Sigmoid colon (tissue), 7 donors: ENCODE results near the gene NT5DC1. TPM values are rescaled to one million over a fixed set of nuclear protein-coding genes. Genes with fewer than 3 reads are reported as not detected.

Experiments
- DNase-seq: peaks from one replicate; pipeline ENCODE4 v3.0.0-alpha.2; 2019
- H3K27ac ChIP-seq, 4 donors: fragments of 200-600 bp; sonication (generic); one replicate each; pipeline ENCODE4 v1.5.1; 2016 to 2019; ENCODE audit warnings: mild to moderate bottlenecking in 1 of 4
- H3K27me3 ChIP-seq, 3 donors: fragments of 200-600 bp; sonication (generic); one replicate each; pipeline ENCODE4 v1.5.1; 2019; ENCODE audit warnings: mild to moderate bottlenecking in 1 of 3
- H3K36me3 ChIP-seq, 4 donors: fragments of 200-600 bp; sonication (generic); one replicate each; pipeline ENCODE4 v1.5.1; 2016 to 2019
- H3K4me1 ChIP-seq, 4 donors: fragments of 200-600 bp; sonication (generic); one replicate each; pipeline ENCODE4 v1.5.1; 2017 to 2019
- H3K4me3 ChIP-seq, 4 donors: fragments of 200-600 bp; sonication (generic); one replicate each; pipeline ENCODE4 v1.5.1; 2017 to 2019; ENCODE audit warnings: mild to moderate bottlenecking in 2 of 4, moderate library complexity in 1 of 4
- H3K9me3 ChIP-seq, 4 donors: fragments of 200-600 bp in 3 of 4; sonication (generic) in 3 of 4; one replicate each; pipeline versions ENCODE4 v1.5.1 to v1.6.1; 2013 to 2019
- CTCF ChIP-seq, 4 experiments: fragments of 450-650 bp in 3 of 4; fragments of 200-600 bp in 1 of 4; IDR thresholded peaks; one replicate each; pipeline ENCODE4 v1.5.1; 2016 to 2019; ENCODE audit warnings: antibody characterized with exemption in 4 of 4, mild to moderate bottlenecking in 3 of 4, moderate library complexity in 2 of 4
- EP300 ChIP-seq, 4 donors: sonication (generic); formaldehyde crosslinking; IDR thresholded peaks; one replicate each; pipeline ENCODE4 v1.6.1; 2017; ENCODE audit warnings: antibody characterized with exemption in 4 of 4
- POLR2A ChIP-seq, 2 donors: fragments of 450-650 bp; IDR thresholded peaks; one replicate each; pipeline ENCODE4 v1.6.1; 2016; ENCODE audit warnings: antibody characterized with exemption in 2 of 2, mild to moderate bottlenecking in 2 of 2, moderate library complexity in 2 of 2
- POLR2AphosphoS5 ChIP-seq, 4 donors: sonication (generic); formaldehyde crosslinking; IDR thresholded peaks; one replicate each; pipeline ENCODE4 v1.6.1; 2017; ENCODE audit warnings: antibody characterized with exemption in 4 of 4
- WGBS, 2 donors: extraction: QIAGEN DNeasy Blood & Tissue Kit; methylation state at CpG; one replicate each; pipeline ENCODE4 v1.1.7; 2013; 5-methylcytosine and 5-hydroxymethylcytosine counted together
- intact Hi-C: fragments of 100-400 bp; cut with DNase I; formaldehyde crosslinking; loops from one replicate; pipeline ENCODE4 v1.15.1; 2023
- polyA plus RNA-seq, 3 donors: library from polyadenylated mRNA; stranded (reverse); fragments of 200-250 nt; gene quantifications; one replicate each; pipeline ENCODE4 v1.2.3, GENCODE V29; 2013
- total RNA-seq, 4 donors: library from RNA; depleted of rRNA; stranded (reverse); fragments of >200 nt; gene quantifications; one replicate each; pipeline ENCODE4 v1.1.0, GENCODE V29; 2016
- donor health status: healthy with polysubstance abuse.
- donor health status: Bipolar disorder and iron deficiency.
- donor health status: healthy.

The NT5DC1 gene
- total and polyA plus RNA-seq, 7 donors, result 8.2 to 21.7 (median 9.9) TPM

DNA sequence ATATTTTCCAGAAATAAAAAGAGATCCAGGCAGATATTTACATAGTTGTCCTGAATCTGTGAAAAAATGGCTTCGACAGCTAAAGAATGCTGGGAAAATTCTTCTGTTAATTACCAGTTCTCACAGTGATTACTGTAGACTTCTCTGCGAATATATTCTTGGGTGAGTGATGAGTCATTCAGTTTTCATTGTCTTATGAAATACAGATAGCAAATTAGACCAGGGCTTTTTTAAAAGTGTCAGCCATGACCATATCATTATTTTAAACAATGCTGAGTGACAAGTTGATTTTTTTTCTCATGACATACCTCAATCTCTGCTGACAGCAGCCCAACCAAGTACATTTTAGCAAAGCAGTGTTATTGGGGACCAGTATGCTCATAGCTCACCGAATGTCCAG is 120.4 kb downstream of the NT5DC1 start:
- Histone ChIP-seq H3K4me1 (no peaks in the 10 kb centered on the region), H3K27ac (no peak overlapping the region), H3K9me3 (no peaks in the 10 kb centered on the region), H3K4me3 (no peak overlapping the region), H3K27me3 (no peaks in the 10 kb centered on the region), H3K36me3 (peaks cover 0 to 12% (median 0%) of the 10 kb centered on the region in 4 donors)
- intact Hi-C loops, result no loop called here
- WGBS, 2 donors, result 84 to 87% methylated on average over 3 of the region's 3 CpGs
- TF ChIP-seq CTCF (IDR thresholded peaks at IDR 0.05), result no peak
- no peak for TF ChIP-seq POLR2A (IDR thresholded peaks at IDR 0.05)
- no peak for TF ChIP-seq EP300 (IDR thresholded peaks at IDR 0.05)
- no peak for TF ChIP-seq POLR2AphosphoS5 (IDR thresholded peaks at IDR 0.05)
- no peak for DNase-seq

DNA sequence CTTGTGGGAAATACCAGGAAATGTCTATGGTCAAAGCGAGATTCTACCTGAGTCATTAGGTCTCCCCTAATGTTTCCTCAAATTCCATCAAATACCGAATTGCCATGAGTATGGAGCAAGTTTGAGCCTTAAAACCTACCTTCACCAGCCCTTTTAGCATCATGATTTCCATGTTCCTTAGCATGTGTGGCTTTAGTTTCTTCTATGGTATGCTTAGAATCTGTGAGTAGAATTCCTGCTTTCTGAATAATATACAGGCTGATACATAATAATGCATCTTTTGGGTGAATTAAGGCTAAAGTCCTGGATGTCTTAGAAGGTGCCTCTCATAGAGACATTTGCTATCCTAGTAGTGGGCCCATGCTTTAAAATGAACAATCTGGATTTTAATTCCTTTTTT is 121.3 kb downstream of the NT5DC1 start:
- H3K4me3 ChIP-seq, result no peak overlapping the region
- H3K4me1 ChIP-seq, result no peaks in the 10 kb centered on the region
- WGBS, 2 donors, result 94% methylated on average over 2 of the region's 2 CpGs
- H3K36me3 ChIP-seq, result peaks cover 0 to 12% (median 0%) of the 10 kb centered on the region in 4 donors
- no peak overlapping the region for H3K27ac ChIP-seq
- no peak for TF ChIP-seq POLR2AphosphoS5 (IDR thresholded peaks at IDR 0.05)
- TF ChIP-seq CTCF (IDR thresholded peaks at IDR 0.05), result no peak
- no peak for TF ChIP-seq EP300 (IDR thresholded peaks at IDR 0.05)
- no peak for TF ChIP-seq POLR2A (IDR thresholded peaks at IDR 0.05)
- DNase-seq, result no peak
- H3K9me3 ChIP-seq, result no peaks in the 10 kb centered on the region
- H3K27me3 ChIP-seq, result no peaks in the 10 kb centered on the region
- intact Hi-C loops, result no loop called here

DNA sequence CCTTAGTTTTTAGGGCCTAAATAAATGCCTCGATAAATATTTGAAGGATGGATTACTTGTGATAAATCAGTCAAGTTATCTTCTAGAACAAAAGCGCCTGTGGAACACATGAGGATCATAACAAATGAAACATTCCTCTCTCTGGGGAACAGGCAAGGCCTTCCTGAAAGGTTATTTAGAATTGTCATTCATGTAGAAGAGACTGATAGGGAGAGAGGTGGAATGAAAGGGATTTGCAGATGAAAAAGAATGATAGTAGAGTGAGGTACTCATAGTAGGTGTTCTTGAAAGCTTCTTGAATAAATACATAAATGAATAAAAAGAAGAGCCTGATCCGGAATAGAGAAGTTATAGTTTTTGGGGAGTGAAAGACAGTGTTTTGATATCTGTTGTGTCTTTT is 122.7 kb downstream of the NT5DC1 start:
- Histone ChIP-seq H3K27ac (no peak overlapping the region), H3K4me1 (no peaks in the 10 kb centered on the region), H3K4me3 (no peak overlapping the region), H3K27me3 (no peaks in the 10 kb centered on the region), H3K9me3 (no peaks in the 10 kb centered on the region), H3K36me3 (peaks cover 0 to 12% (median 0%) of the 10 kb centered on the region in 4 donors)
- WGBS, 2 donors, result 92 to 94% methylated on average over 3 of the region's 3 CpGs
- intact Hi-C loops, result no loop called here
- DNase-seq, result no peak
- TF ChIP-seq CTCF (IDR thresholded peaks at IDR 0.05) (no peak), EP300 (IDR thresholded peaks at IDR 0.05) (no peak), POLR2AphosphoS5 (IDR thresholded peaks at IDR 0.05) (no peak)

GRCh38 chr6:116229287-116229913 is 128.7 kb downstream of the NT5DC1 start:
- H3K36me3 ChIP-seq, result no peaks in the 10 kb centered on the region
- TF ChIP-seq POLR2AphosphoS5 (IDR thresholded peaks at IDR 0.05) (peak in 1 of 4 donors; percentile 34), EP300 (IDR thresholded peaks at IDR 0.05) (no peak)
- no peaks in the 10 kb centered on the region for H3K9me3 ChIP-seq
- intact Hi-C loops, result loop anchor here (1.0 kb wide), 1 partner anchor 25 kb away; the partner anchor contains the start of gene TSPYL4
- DNase-seq, result peak; percentile 96
- H3K4me3 ChIP-seq, result peak overlapping the region; percentile 11 to 44 (median 32)
- peak overlapping the region in 3 of 4 donors; percentile 41 to 60 (median 57) for H3K27ac ChIP-seq
- H3K27me3 ChIP-seq, result no peaks in the 10 kb centered on the region
- no peaks in the 10 kb centered on the region for H3K4me1 ChIP-seq
- 83 to 93% methylated on average over 17 of the region's 17 CpGs for WGBS, 2 donors

DNA sequence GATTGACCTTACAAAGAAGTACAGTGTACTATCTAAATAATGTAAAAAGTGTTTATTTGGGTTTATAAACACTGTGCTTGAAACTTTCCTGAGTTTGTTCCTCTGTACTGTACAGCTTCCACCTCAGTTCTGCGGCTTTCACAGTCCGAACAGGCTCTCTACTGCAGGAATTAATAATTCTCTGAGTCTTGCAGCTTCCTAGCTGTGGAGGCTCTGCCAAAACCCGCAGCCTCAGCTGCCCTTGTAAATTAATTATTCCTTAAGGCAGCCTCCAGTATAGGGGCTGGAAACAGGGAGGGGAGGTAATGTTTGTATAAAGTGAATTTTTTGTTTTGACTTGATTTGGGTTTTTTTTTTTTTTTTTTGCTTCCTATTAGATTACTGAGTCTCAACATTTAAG is 134.0 kb downstream of the NT5DC1 start:
- no peaks in the 10 kb centered on the region for H3K4me1 ChIP-seq
- intact Hi-C loops, result no loop called here
- no peaks in the 10 kb centered on the region for H3K27me3 ChIP-seq
- 80 to 87% methylated on average over 3 of the region's 3 CpGs for WGBS, 2 donors
- H3K27ac ChIP-seq, result no peak overlapping the region
- no peak for DNase-seq
- no peak overlapping the region for H3K4me3 ChIP-seq
- peaks cover 0 to 17% (median 0%) of the 10 kb centered on the region in 4 donors for H3K36me3 ChIP-seq
- no peaks in the 10 kb centered on the region for H3K9me3 ChIP-seq
- TF ChIP-seq POLR2A (IDR thresholded peaks at IDR 0.05), result no peak
- no peak for TF ChIP-seq CTCF (IDR thresholded peaks at IDR 0.05)
- no peak for TF ChIP-seq POLR2AphosphoS5 (IDR thresholded peaks at IDR 0.05)
- TF ChIP-seq EP300 (IDR thresholded peaks at IDR 0.05), result no peak
